HG02610 (cell line): Measurements from ENCODE around the gene ELMOD2.

Source experiments
- ATAC-seq: cut with Tn5 transposase; IDR thresholded peaks from one replicate; pipeline ENCODE4 v1.9.1; 2021; ENCODE audit warnings: mild to moderate bottlenecking, moderate library complexity; ENCODE audit not compliant: unreplicated experiment

Gene ELMOD2

DNA sequence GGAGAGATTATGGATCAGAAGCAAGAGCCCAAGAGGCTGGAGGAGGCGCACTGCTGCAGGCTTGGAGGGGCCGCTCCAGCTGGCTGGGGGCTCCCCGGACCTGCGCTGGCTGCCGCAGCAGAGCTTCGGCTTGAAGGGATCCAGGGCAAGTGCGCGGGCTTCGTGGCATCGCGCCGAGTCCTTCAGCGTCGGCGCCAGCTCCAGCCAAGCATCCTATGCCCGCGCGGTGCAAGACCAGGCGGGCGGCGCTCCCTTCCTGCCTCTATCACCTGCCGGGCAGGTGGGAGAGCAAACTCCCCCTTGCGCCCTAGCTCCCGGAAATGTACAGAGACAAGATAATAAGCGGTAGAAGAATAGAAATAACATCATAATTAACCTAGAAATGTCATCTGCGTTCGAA lies 55.3 kb downstream of the ELMOD2 start:
- ATAC-seq: no peak

DNA sequence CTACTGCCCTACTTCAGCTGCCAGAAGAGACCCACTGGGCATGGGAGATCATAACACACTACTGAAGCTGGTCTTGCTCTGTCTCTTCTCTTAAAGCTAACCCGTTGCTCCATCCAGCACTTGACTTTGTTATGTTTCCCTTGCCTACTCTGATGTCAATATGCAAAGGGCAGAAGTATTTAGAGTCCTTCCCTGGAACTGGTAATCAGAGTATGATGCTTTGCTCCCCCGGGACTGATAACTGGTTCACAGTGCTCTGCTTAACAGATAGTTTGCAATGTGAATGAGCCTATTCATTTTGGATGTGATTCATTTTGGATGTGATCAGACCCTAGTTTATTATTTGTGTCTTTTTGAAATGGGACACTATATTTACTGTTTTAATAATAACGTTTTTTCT lies 57.1 kb downstream of the ELMOD2 start:
- no peak for ATAC-seq

DNA sequence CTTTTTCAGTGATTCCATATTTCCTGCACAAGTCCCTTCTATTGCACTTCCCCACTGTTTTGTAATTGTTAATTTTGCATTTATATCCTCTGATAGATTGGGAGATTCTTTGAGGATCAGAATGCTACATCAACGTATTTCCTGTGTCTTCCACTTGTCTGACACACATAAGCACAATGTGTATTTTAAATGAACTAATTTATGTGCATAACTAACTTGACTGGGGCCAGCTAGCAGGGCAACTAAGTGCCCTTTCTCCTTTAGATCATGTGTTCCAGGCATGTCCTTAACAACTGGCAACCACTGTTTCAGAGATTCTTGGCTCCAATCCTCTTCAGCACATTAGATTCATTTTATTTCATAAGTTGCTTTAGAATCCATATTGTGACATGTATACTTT lies 60.5 kb downstream of the ELMOD2 start:
- no peak for ATAC-seq

DNA sequence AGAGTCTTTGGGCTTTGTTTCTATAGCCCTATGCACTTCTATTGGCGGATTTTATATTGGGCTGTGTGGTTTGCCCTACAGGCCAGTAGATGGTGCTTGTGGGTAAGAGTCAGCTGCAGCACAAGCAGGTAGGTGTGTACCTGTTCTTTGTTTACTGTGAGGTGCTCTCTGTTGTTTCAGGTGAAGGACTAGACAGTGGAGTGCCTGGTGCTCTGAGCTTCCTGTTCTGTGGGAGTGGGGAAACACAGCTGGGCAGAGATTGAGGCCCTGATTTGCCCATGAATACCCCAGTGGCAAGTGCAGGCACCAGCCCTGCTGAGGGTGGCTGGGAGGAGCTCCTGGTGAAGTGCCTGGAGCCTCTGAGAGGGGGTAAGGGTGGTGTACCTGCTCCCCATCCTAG lies 71.1 kb downstream of the ELMOD2 start:
- peak; percentile 54 for ATAC-seq

- no peak for ATAC-seq
These were observed 76.4 kb downstream of the ELMOD2 start for GRCh38 chr4:140600408-140600807.

GRCh38 chr4:140602714-140603113 lies 78.7 kb downstream of the ELMOD2 start:
- ATAC-seq: no peak

DNA sequence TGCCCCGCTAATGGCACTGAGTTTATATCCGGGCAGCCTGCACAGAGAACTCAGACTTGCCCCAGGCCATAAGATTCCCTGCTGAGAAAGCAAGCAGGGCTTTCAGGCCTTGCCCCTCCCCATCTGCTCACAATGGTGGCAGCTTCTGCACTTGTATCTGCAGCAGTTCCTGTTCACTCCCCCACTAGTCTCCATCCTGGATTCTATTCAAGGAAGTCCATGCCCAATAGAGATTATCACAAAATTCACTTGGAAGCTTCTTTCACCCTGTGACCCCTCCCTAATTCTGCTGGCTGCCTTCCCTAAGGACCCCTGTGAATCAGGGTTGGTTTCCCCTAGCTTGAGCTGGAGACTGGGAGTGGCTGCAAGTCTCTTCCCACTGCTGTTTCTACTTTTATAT lies 79.3 kb downstream of the ELMOD2 start:
- no peak for ATAC-seq
